Activated CD8-positive, alpha-beta memory T cell treated with anti-CD3 and anti-CD28 coated beads, Interleukin-2, amount 50 U/mL, for 24 hours (primary cell): Measurements from ENCODE around the gene PID1.

Source experiments
- DNase-seq: peaks from one replicate; pipeline ENCODE4 v3.0.0-alpha.2; 2020; ENCODE audit errors: extremely low read depth

The PID1 gene

GRCh38 chr2:229118336-229118735 lies 152.8 kb downstream of the PID1 start:
- DNase-seq, result no peak

- DNase-seq, result no peak
Observed at GRCh38 chr2:229111744-229112143, 159.3 kb downstream of the PID1 start.

- DNase-seq, result no peak
Observed at GRCh38 chr2:229109195-229109594, 161.9 kb downstream of the PID1 start.

- DNase-seq, result no peak
Observed at GRCh38 chr2:229107601-229108000, 163.5 kb downstream of the PID1 start.

- DNase-seq, result no peak
Observed at GRCh38 chr2:229104974-229105387, 166.1 kb downstream of the PID1 start.

GRCh38 chr2:229104025-229104424 lies 167.1 kb downstream of the PID1 start:
- DNase-seq, result no peak

GRCh38 chr2:229101314-229101713 lies 169.8 kb downstream of the PID1 start:
- DNase-seq, result no peak

- no peak for DNase-seq
Observed at GRCh38 chr2:229099231-229099630, 171.9 kb downstream of the PID1 start.

GRCh38 chr2:229098801-229099200 lies 172.3 kb downstream of the PID1 start:
- no peak for DNase-seq

- DNase-seq, result no peak
Observed at GRCh38 chr2:229096409-229097066, 174.5 kb downstream of the PID1 start.

GRCh38 chr2:229095472-229095871 lies 175.6 kb downstream of the PID1 start:
- no peak for DNase-seq

GRCh38 chr2:229090225-229090624 lies 180.9 kb downstream of the PID1 start:
- no peak for DNase-seq

- no peak for DNase-seq
Observed at GRCh38 chr2:229089776-229090175, 181.3 kb downstream of the PID1 start.

- no peak for DNase-seq
Observed at GRCh38 chr2:229088966-229089700, 182.0 kb downstream of the PID1 start.

- no peak for DNase-seq
Observed at GRCh38 chr2:229088517-229088913, 182.6 kb downstream of the PID1 start.

- no peak for DNase-seq
Observed at GRCh38 chr2:229087843-229088516, 183.1 kb downstream of the PID1 start.

- no peak for DNase-seq
Observed at GRCh38 chr2:229087267-229087666, 183.8 kb downstream of the PID1 start.

GRCh38 chr2:229085439-229085838 lies 185.6 kb downstream of the PID1 start:
- DNase-seq, result no peak

GRCh38 chr2:229084447-229084846 lies 186.6 kb downstream of the PID1 start:
- no peak for DNase-seq

- DNase-seq, result no peak
Observed at GRCh38 chr2:229083606-229084340, 187.3 kb downstream of the PID1 start.

GRCh38 chr2:229081411-229081810 lies 189.7 kb downstream of the PID1 start:
- DNase-seq, result no peak

GRCh38 chr2:229080172-229080571 lies 190.9 kb downstream of the PID1 start:
- DNase-seq, result no peak
